PFSK-1 (cell line): Measurements from ENCODE around the gene PRKCQ.

Source experiments
- FOXP2 ChIP-seq: optimal IDR thresholded peaks from 2 replicates; pipeline ENCODE3; 2011; ENCODE audit warnings: borderline replicate concordance, control low read depth, inconsistent platforms; ENCODE audit not compliant: insufficient read depth; ENCODE audit errors: extremely low read length, extremely low read depth
- POLR2AphosphoS5 ChIP-seq: IDR thresholded peaks from 2 replicates; pipeline ENCODE4 v1.6.1; 2012; ENCODE audit warnings: low read depth, mild to moderate bottlenecking, control low read depth, low read length, moderate library complexity
- REST ChIP-seq, 2 experiments: IDR thresholded peaks; 2 replicates each; pipeline versions ENCODE4 v1.6.1 to v1.8.0; 2011 to 2012; ENCODE audit warnings: low read depth in 2 of 2, low read length in 2 of 2, control low read depth in 1 of 2, inconsistent platforms in 1 of 2, mild to moderate bottlenecking in 1 of 2, moderate library complexity in 1 of 2; ENCODE audit not compliant: insufficient read depth in 1 of 2
- SIN3A ChIP-seq: IDR thresholded peaks from 2 replicates; pipeline ENCODE4 v1.6.1; 2012; ENCODE audit warnings: mild to moderate bottlenecking, low read length, moderate library complexity, borderline replicate concordance; ENCODE audit not compliant: insufficient read depth
- TAF1 ChIP-seq: IDR thresholded peaks from 2 replicates; pipeline ENCODE4 v1.6.1; 2012; ENCODE audit warnings: low read length, control low read depth, borderline replicate concordance; ENCODE audit not compliant: insufficient read depth

PRKCQ gene

GRCh38 chr10:6404127-6405072 lies 175.7 kb downstream of the PRKCQ start:
- no peak for TF ChIP-seq TAF1
- no peak for TF ChIP-seq FOXP2
- no peak for TF ChIP-seq REST (IDR thresholded peaks at IDR 0.05; ENCODE audit: insufficient read depth in 1 of 2, low read depth in 2 of 2, low read length in 2 of 2)
- no peak for TF ChIP-seq SIN3A
- TF ChIP-seq POLR2AphosphoS5: no peak

GRCh38 chr10:6402960-6403359 lies 177.1 kb downstream of the PRKCQ start:
- TF ChIP-seq POLR2AphosphoS5: no peak
- TF ChIP-seq REST (IDR thresholded peaks at IDR 0.05; ENCODE audit: insufficient read depth in 1 of 2, low read depth in 2 of 2, low read length in 2 of 2): no peak
- no peak for TF ChIP-seq SIN3A
- TF ChIP-seq FOXP2: no peak
- no peak for TF ChIP-seq TAF1

GRCh38 chr10:6402349-6402709 lies 177.7 kb downstream of the PRKCQ start:
- TF ChIP-seq FOXP2: no peak
- no peak for TF ChIP-seq POLR2AphosphoS5
- TF ChIP-seq SIN3A: no peak
- TF ChIP-seq REST (IDR thresholded peaks at IDR 0.05; ENCODE audit: insufficient read depth in 1 of 2, low read depth in 2 of 2, low read length in 2 of 2): no peak
- TF ChIP-seq TAF1: no peak

GRCh38 chr10:6401558-6402348 lies 178.3 kb downstream of the PRKCQ start:
- TF ChIP-seq TAF1 (no peak), SIN3A (no peak), FOXP2 (no peak), REST (IDR thresholded peaks at IDR 0.05; ENCODE audit: insufficient read depth in 1 of 2, low read depth in 2 of 2, low read length in 2 of 2) (no peak), POLR2AphosphoS5 (no peak)
